IPS-NIHi7 (cell line): Measurements from ENCODE around the gene DAPK1.

Experiments used
- DNase-seq: peaks from one replicate; pipeline ENCODE4 v3.0.0; 2012; ENCODE audit warnings: mixed read lengths; ENCODE audit errors: extremely low spot score

The DAPK1 gene

GRCh38 chr9:87593359-87593980 is 95.8 kb downstream of the DAPK1 start:
- DNase-seq = no peak

DNA sequence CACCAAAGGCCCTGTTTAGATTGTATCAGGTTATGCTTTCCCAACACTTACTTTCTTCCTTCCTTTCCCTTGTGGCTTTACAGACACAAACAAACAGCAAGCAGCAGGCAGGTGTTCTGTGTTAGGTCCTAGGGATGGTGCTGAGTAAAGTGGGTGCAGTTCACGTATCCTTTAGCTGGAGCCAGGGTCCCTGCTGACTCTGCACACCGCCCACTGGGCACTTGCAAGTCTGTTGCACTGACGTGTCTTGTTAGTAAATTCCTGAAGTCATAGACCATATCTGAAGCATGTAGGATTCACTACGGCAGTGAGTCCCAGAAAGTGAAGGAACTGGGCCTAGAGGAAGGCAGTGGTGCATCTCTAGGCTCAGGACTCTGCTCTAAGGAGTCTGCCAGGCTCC is 96.5 kb downstream of the DAPK1 start:
- DNase-seq = no peak

DNA sequence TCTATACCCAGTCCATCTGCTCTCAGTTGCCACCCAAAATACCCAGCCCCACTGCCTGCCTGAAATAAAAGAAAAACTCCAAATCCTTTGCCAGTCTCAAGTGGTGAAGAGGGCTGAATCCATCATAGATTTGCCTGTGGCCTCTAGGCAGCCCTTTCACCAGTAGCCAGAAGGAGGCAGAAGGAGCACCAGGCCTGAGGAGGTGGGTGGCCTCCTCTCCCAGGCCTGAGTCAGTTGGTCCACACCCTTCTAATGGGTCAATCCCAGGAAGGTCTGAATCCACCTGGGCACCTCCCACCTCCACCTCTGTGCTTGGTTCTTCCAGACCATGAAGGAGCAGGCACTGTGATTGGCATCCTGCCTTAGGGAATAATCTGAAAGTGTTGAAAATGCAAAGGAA is 97.0 kb downstream of the DAPK1 start:
- no peak for DNase-seq

GRCh38 chr9:87595610-87596009 is 97.9 kb downstream of the DAPK1 start:
- DNase-seq = no peak

DNA sequence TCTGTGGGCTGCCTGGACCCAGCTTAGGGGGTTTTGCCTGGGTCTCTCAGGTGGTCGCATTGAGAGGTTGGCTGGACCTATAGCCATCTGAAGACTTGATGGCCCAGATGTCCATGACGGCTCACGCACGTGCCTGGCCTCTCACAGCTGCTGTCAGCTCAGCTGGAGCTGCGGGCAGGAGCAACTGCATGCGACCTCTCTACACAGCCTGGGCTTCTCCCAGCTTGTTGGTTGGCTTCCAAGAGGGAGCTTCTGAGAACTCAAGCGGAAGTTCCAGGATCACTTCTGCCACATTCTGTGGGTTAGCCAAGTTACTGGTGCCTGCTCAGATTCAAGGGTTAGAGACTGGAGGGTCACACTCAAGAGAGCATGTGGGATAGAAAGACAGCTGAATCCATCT is 99.2 kb downstream of the DAPK1 start:
- DNase-seq = no peak

- DNase-seq = no peak
These were observed 100.2 kb downstream of the DAPK1 start for GRCh38 chr9:87597710-87598443.

DNA sequence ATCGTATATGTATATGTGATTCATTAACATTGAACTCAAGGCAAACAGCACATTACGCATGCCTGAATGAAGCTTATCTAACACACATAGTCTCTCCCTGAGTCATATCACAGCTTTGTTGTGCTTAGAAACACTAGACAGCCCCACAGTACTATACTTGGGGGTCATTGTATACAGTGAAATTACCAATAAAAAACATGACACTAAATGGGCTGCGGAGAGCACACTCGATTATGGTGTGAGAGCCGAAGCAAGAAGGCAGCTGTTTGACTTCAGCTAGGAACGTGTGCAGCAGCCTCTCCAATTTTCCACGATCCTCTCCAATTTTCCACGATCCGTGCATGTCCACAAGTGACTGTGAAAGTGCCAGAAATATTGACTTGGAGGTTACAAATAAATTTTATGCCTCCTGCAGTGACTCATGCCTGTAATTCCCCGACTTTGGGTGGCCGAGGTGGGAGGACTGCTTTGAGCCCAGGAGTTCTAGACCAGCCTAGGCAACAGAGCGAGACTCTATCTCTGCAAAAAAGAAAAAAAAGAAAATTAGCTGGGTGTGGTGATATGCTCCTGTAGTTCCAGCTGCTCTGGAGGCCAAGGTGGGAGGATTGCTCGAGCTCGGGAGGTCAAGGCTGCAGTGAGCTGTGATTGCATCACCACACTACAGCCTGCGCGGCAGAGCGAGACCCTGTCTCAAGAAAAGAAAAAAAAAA is 102.4 kb downstream of the DAPK1 start:
- DNase-seq = no peak

DNA sequence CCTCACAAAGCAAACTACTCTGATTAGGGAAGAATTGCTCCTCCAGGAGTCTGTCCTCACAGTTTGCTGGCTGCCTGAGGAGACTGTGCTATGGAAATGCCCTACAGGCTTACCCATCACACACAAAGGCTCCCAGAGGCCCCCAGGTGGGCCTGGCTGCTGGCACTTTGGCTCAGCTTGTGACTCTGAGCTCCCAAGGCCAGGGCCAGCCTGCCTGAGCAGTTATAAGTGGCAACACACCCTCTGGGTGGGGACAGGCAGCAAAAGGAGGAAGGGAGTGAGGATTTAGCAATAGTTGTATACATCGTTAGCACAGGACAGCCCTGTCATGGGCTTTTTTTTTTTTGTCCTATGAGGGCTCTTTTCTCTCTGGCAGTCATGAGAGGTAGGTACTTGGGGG is 103.5 kb downstream of the DAPK1 start:
- DNase-seq = peak; percentile 29

DNA sequence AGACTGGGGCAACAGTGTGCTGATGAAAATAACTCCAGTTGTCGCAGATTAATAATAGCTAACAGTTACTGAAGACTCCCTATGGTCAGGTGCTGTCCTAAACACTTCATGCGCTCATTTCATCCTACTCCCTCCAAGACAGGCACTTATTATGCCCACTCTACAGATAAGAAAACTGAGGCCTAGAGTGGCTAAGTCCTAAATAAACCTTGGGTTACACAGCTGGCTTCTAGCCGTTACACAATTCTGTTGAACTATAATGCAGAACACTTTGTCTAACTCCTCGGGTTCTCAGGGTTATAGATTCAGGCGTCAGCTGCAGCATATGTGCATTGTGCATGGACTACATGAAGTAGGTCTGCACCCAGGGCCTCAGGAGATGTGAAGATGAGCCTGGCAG is 103.9 kb downstream of the DAPK1 start:
- DNase-seq = no peak

GRCh38 chr9:87602933-87603643 is 105.4 kb downstream of the DAPK1 start:
- DNase-seq = no peak

DNA sequence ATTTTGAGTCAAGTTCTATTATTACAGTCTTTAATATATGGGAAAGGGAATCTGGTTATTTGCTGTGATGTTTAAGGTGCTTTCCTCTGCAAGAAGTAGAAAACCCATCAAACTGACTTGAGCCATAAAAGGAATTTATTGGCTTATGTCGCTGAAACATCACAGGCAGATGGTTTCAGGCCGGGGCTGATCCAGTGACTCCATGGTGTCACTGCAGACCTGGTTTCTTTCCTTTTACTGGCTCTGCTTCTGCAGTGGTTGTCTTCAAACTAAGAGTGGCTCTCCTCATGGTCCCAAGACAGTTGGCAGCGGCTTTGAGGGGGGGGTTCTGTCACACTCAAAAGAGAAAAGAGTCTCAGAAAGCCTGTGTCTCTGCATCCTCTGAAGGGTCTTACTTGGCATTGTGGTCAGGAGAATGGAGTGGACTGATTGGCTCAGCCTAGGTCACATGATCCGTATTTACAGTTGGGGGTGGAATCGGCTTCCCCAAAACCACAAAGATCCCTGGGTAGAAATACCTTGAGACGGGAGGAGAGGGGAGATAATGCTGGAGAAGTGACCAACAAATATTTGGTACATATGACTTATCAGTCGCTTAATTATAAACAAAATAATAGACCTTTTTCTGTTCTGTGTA is 106.3 kb downstream of the DAPK1 start:
- DNase-seq = no peak

DNA sequence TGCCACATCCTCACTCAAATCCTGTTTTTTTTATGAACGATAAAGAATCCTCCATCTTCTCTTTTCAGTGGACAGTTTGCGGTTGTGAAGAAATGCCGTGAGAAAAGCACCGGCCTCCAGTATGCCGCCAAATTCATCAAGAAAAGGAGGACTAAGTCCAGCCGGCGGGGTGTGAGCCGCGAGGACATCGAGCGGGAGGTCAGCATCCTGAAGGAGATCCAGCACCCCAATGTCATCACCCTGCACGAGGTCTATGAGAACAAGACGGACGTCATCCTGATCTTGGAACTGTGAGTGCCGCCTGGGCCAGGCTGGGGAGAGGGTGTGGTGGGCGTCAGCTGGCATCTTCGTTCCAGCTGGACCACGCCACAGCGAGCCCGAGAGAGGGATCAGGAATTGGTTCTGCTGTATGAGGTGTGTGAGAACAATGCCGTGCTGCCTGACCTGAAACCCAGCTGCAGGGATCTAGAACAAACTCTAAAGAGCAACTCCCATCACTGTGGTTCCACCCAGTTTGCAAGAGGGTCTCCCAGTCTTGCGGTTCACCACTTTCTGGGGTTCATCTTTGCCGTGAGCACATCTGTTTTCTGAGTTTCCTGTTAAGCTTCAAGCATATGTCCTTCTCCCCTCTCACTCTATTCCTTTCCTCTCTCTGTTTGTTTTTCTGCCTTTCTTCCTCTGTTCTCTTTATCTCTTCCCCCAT is 107.4 kb downstream of the DAPK1 start:
- no peak for DNase-seq

- DNase-seq = no peak
These were observed 108.0 kb downstream of the DAPK1 start for GRCh38 chr9:87605676-87606075.

GRCh38 chr9:87606841-87607521 is 109.3 kb downstream of the DAPK1 start:
- no peak for DNase-seq

DNA sequence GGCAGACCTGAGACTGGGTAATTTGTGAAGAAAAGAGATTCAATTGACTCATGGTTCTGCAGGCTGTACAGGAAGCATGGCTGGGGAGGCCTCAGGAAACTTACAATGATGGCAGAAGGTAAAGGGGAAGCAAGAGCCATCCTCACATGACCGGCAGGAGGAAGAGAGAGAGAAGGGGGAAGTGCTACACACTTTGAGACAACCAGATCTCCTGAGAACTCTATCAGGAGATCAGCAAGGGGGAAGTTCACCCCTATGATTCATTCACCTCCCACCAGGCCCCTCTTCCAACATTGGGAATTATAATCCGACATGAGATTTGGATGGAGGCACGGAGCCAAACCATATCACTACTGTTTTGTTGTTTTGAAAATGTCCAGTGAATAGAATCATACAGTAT is 110.2 kb downstream of the DAPK1 start:
- DNase-seq = no peak

GRCh38 chr9:87609002-87609401 is 111.3 kb downstream of the DAPK1 start:
- DNase-seq = no peak

- DNase-seq = no peak
These were observed 111.8 kb downstream of the DAPK1 start for GRCh38 chr9:87609486-87609885.

- no peak for DNase-seq
These were observed 112.8 kb downstream of the DAPK1 start for GRCh38 chr9:87610200-87611155.

DNA sequence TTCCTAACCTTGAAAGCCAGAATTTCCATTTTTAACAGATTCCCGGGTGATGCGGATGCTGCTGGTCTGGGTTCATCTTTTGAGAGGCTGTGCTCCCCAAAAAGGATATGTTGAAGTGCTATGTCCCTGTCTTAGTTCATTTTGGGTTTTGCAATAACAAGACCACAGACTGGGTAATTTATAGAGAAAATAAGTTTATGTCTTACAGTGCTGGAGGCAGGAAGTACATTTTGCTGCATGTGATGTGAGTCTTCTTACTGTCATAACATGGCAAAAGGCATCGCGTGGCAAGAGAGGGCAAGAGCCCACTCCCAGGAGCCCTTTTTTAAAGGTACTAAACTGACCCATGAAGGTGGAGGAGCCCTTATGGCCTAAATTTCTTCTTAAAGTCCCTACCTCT is 114.1 kb downstream of the DAPK1 start:
- no peak for DNase-seq

- no peak for DNase-seq
These were observed 114.9 kb downstream of the DAPK1 start for GRCh38 chr9:87612536-87612935.
